ENCODE data around the gene POLR2J.
"Not testable (repeated sequence)": the region's sequence is repeated elsewhere in the genome, so short reads cannot be mapped to it uniquely, and the experiment has no call there.

DNA sequence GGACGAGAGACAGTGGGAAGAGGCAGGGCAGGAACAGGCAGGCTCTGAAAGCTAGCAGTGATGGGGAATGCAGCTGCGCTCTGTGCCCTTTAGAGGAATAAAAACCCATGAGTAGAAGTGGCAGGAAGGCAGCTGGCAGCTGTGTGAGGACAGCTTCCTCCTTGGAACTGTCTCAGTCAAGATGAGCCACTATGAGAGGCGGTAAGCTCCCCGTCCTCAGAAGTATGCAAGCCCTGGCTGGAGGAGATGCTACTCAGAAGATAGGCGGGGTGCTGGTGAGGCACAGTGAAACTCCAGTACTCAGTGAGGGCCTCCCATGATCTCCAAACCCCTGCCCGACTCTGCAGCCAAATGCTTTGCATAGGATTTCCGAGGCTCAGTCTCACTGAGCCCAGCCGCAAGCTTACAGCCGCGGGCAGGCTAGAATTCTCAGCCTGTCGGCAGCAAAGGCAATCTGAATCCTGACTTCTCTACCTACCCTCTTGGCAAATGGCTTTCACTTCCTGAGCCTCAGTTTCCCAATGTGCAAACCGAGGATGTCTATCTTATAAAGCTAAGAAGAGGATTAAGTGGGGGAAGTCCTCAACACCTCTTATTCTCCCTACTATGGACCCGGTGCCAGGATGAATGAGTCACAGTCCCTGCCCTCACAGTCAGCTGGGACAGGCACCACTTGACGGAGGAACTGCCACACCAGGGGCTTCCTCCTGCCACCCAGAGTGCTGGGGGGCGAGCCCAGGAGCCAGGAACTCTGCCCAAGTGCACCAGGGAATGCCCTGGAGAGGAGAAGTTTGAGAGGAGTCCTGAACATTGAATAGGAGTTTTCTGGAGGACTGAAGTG, 36.4 kb upstream of the POLR2J start:
- TF ChIP-seq, protein P1, sequence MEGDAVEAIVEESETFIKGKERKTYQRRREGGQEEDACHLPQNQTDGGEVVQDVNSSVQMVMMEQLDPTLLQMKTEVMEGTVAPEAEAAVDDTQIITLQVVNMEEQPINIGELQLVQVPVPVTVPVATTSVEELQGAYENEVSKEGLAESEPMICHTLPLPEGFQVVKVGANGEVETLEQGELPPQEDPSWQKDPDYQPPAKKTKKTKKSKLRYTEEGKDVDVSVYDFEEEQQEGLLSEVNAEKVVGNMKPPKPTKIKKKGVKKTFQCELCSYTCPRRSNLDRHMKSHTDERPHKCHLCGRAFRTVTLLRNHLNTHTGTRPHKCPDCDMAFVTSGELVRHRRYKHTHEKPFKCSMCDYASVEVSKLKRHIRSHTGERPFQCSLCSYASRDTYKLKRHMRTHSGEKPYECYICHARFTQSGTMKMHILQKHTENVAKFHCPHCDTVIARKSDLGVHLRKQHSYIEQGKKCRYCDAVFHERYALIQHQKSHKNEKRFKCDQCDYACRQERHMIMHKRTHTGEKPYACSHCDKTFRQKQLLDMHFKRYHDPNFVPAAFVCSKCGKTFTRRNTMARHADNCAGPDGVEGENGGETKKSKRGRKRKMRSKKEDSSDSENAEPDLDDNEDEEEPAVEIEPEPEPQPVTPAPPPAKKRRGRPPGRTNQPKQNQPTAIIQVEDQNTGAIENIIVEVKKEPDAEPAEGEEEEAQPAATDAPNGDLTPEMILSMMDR (IDR thresholded peaks at IDR 0.05) = not testable (repeated sequence)
- TF ChIP-seq POLR2A (IDR thresholded peaks at IDR 0.05) = not testable (repeated sequence)

Data from prostate gland (tissue), 2 donors.